OCI-LY1 (cell line): Measurements from ENCODE around the gene AEBP1.

ENCODE experiments used
- EZH2 ChIP-seq: fragments of 200-600 bp; sonication (generic), shearing (Covaris generic); IDR thresholded peaks from 2 replicates; pipeline ENCODE4 v1.8.0; 2017; ENCODE audit warnings: borderline replicate concordance, mixed run types, mild to moderate bottlenecking, antibody characterized with exemption, low read length, moderate library complexity, mixed read lengths
- TF ChIP-seq, protein P1 (sequence below): fragments of 200-600 bp; sonication (generic), shearing (Covaris generic); IDR thresholded peaks from 2 replicates; pipeline ENCODE4 v1.5.1; 2017; ENCODE audit warnings: mild to moderate bottlenecking, antibody characterized with exemption, low read length, moderate library complexity, mixed read lengths

DNA sequence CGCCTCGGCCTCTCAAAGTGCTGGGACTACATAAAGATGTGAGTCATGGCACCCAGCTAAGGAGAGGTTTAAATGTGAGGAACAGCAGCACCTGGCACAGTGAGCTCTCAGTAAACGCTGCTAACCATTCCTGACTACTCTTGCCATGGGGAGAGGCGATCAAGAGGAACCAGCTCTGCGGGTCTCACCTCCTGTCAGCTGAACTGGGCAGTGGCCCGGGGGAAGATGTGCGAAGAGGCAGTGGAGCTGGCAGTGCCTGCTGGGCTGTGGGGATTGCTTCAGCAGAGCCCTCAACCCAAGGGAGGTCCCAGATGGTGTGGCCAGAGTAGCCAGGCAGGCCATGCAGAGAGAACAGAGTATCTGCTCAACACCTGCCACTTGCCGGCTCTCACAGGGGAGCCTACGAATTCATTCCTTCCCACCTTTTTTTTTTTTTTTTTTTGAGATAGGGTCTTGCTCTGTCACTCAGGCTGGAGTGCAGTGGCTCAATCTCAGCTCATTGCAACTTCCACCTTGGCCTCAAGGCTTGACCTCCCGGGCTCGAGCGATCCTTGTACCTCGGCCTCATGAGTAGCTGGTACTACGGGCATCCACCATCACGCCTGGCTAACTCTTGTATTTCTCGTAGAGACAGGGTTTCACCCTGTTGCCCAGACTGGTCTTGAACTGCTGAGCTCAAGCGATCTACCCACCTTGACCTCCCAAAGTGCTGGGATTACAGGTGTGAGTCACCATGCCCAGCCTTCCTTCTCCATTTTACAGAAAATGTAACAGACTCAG is 28.7 kb upstream of the AEBP1 start:
- TF ChIP-seq, protein P1, sequence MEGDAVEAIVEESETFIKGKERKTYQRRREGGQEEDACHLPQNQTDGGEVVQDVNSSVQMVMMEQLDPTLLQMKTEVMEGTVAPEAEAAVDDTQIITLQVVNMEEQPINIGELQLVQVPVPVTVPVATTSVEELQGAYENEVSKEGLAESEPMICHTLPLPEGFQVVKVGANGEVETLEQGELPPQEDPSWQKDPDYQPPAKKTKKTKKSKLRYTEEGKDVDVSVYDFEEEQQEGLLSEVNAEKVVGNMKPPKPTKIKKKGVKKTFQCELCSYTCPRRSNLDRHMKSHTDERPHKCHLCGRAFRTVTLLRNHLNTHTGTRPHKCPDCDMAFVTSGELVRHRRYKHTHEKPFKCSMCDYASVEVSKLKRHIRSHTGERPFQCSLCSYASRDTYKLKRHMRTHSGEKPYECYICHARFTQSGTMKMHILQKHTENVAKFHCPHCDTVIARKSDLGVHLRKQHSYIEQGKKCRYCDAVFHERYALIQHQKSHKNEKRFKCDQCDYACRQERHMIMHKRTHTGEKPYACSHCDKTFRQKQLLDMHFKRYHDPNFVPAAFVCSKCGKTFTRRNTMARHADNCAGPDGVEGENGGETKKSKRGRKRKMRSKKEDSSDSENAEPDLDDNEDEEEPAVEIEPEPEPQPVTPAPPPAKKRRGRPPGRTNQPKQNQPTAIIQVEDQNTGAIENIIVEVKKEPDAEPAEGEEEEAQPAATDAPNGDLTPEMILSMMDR, result no peak
- no peak for TF ChIP-seq EZH2
